Mammary epithelial cell (primary cell): ENCODE measurements around the gene SH3TC2.

Source experiments
- EZH2 ChIP-seq: IDR thresholded peaks from 2 replicates; pipeline ENCODE4 v1.6.1; 2012; ENCODE audit warnings: low read length, inconsistent platforms, borderline replicate concordance
- TF ChIP-seq, protein P1 (sequence below), 2 donors: IDR thresholded peaks in 1 of 2; conservative IDR thresholded peaks in 1 of 2; 2 replicates each; pipeline ENCODE4 v1.5.1; 2011 to 2012; ENCODE audit warnings: inconsistent platforms in 2 of 2, low read length in 2 of 2, mild to moderate bottlenecking in 2 of 2, control low read depth in 1 of 2, low read depth in 1 of 2; ENCODE audit not compliant: insufficient read depth in 1 of 2; ENCODE audit errors: extremely low read depth in 1 of 2

DNA sequence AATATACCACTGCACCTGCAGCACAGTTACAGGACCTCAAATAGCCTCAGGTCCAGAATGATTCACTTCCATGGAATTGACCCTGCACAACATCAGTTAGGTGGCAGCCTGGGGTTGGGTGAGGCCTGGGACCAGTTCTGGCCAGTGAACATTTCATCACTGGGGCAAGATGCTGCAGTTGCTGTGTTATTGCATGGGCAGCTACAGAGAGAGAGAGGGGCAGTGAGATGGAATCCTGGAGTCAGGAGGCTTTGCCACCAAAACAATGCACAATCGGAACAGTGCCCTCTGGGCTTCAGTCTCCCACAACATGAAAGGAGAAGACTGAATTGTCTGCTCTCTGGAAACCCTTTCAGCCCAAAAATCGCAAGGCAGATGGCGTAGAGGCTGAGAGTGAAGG, 51.8 kb downstream of the SH3TC2 start:
- TF ChIP-seq, protein P1, sequence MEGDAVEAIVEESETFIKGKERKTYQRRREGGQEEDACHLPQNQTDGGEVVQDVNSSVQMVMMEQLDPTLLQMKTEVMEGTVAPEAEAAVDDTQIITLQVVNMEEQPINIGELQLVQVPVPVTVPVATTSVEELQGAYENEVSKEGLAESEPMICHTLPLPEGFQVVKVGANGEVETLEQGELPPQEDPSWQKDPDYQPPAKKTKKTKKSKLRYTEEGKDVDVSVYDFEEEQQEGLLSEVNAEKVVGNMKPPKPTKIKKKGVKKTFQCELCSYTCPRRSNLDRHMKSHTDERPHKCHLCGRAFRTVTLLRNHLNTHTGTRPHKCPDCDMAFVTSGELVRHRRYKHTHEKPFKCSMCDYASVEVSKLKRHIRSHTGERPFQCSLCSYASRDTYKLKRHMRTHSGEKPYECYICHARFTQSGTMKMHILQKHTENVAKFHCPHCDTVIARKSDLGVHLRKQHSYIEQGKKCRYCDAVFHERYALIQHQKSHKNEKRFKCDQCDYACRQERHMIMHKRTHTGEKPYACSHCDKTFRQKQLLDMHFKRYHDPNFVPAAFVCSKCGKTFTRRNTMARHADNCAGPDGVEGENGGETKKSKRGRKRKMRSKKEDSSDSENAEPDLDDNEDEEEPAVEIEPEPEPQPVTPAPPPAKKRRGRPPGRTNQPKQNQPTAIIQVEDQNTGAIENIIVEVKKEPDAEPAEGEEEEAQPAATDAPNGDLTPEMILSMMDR (conservative IDR thresholded peaks at IDR 0.05 in 1 of 2, IDR thresholded peaks at IDR 0.05 in 1 of 2; ENCODE audit: extremely low read depth in 1 of 2, insufficient read depth in 1 of 2, low read depth in 1 of 2, low read length in 2 of 2), result no peak
- TF ChIP-seq EZH2, result no peak
